ENCODE data around the gene TPBGL.
A peak's percentile ranks its signal among the peaks of the same experiment; 100 is the strongest.

The TPBGL gene

GRCh38 chr11:75267171-75267970 lies 26.8 kb downstream of the TPBGL start:
- Histone ChIP-seq H3K27me3 (no peaks in the 10 kb centered on the region), H3K4me1 (no peaks in the 10 kb centered on the region), H3K36me3 (peaks cover 0 to 23% (median 13%) of the 10 kb centered on the region in 3 donors), H3K4me3 (no peak overlapping the region), H3K9me3 (no peaks in the 10 kb centered on the region), H3K27ac (no peak overlapping the region)
- DNase-seq, result peak in 1 of 2 donors; percentile 51
- intact Hi-C loops (cut with DNase I; ENCODE audit: low total_unique reads), result loop anchor here (5.0 kb wide), 1 partner anchor 1635 kb away; no protein-coding TSS in a partner anchor
- no peak for TF ChIP-seq CTCF (IDR thresholded peaks at IDR 0.05)

- Histone ChIP-seq H3K36me3 (peaks cover 0 to 37% (median 23%) of the 10 kb centered on the region in 3 donors), H3K4me3 (no peak overlapping the region), H3K27me3 (no peaks in the 10 kb centered on the region), H3K9me3 (no peaks in the 10 kb centered on the region), H3K27ac (no peak overlapping the region), H3K4me1 (no peaks in the 10 kb centered on the region)
- no peak for TF ChIP-seq CTCF (IDR thresholded peaks at IDR 0.05)
- intact Hi-C loops (cut with DNase I; ENCODE audit: low total_unique reads), result loop anchor here (5.0 kb wide), 1 partner anchor 1634 kb away; no protein-coding TSS in a partner anchor
- peak in 1 of 2 donors; percentile 56 for DNase-seq
Observed at GRCh38 chr11:75268626-75269366, 28.2 kb downstream of the TPBGL start.

GRCh38 chr11:75269367-75269660 lies 28.7 kb downstream of the TPBGL start:
- Histone ChIP-seq H3K27me3 (no peaks in the 10 kb centered on the region), H3K4me1 (no peaks in the 10 kb centered on the region), H3K9me3 (no peaks in the 10 kb centered on the region), H3K27ac (no peak overlapping the region), H3K36me3 (peaks cover 0 to 42% (median 28%) of the 10 kb centered on the region in 3 donors), H3K4me3 (no peak overlapping the region)
- intact Hi-C loops (cut with DNase I; ENCODE audit: low total_unique reads), result loop anchor here (5.0 kb wide), 1 partner anchor 1633 kb away; no protein-coding TSS in a partner anchor
- peak in 1 of 2 donors; percentile 34 for DNase-seq
- TF ChIP-seq CTCF (IDR thresholded peaks at IDR 0.05), result no peak

- Histone ChIP-seq H3K4me3 (no peak overlapping the region), H3K36me3 (peaks cover 0 to 43% (median 28%) of the 10 kb centered on the region in 3 donors), H3K27ac (no peak overlapping the region), H3K27me3 (no peaks in the 10 kb centered on the region), H3K9me3 (no peaks in the 10 kb centered on the region), H3K4me1 (no peaks in the 10 kb centered on the region)
- peak in 1 of 2 donors; percentile 11 for DNase-seq
- intact Hi-C loops (cut with DNase I; ENCODE audit: low total_unique reads), result loop anchor here (5.0 kb wide), 1 partner anchor 1632 kb away; no protein-coding TSS in a partner anchor
- no peak for TF ChIP-seq CTCF (IDR thresholded peaks at IDR 0.05)
Observed at GRCh38 chr11:75269896-75270295, 29.3 kb downstream of the TPBGL start.

GRCh38 chr11:75270896-75271418 lies 30.4 kb downstream of the TPBGL start:
- H3K27ac ChIP-seq, result no peak overlapping the region

More at GRCh38 chr11:75270896-75271418, 30.4 kb downstream of the TPBGL start:
- peaks cover 0 to 39% (median 28%) of the 10 kb centered on the region in 3 donors for H3K36me3 ChIP-seq
- no peak for DNase-seq
- H3K4me1 ChIP-seq, result no peaks in the 10 kb centered on the region
- H3K27me3 ChIP-seq, result no peaks in the 10 kb centered on the region
- no peaks in the 10 kb centered on the region for H3K9me3 ChIP-seq
- intact Hi-C loops (cut with DNase I; ENCODE audit: low total_unique reads), result no loop called here
- no peak overlapping the region for H3K4me3 ChIP-seq
- TF ChIP-seq CTCF (IDR thresholded peaks at IDR 0.05), result no peak
